A549 (cell line): Measurements from ENCODE around the gene PYGB. TPM values are rescaled to one million over a fixed set of nuclear protein-coding genes. Genes with fewer than 3 reads are reported as not detected.
"Not testable (repeated sequence)": the region's sequence is repeated elsewhere in the genome, so short reads cannot be mapped to it uniquely, and the experiment has no call there.

ENCODE experiments used
- ATAC-seq, 2 experiments: fragments of 200-7000 bp in 1 of 2; fragments of >200 bp in 1 of 2; cut with Nextera tagmentation in 1 of 2; cut with Tn5 transposase in 1 of 2; 3 replicates each; pipeline versions ENCODE4 v1.8.0 to v1.9.1; 2018 to 2020; ENCODE audit warnings: mild to moderate bottlenecking in 1 of 2, moderate library complexity in 1 of 2
- CTCF ChIA-PET: fragments of 300-600 bp; sonication (Branson Sonifier 250); formaldehyde crosslinking; extraction: SDS; loops from one replicate; lab custom pipeline; 2021; ENCODE audit warnings: antibody characterized with exemption, inconsistent platforms; lab: Yijun Ruan, JAX
- POLR2A ChIA-PET: fragments of 350-600 bp; formaldehyde crosslinking; extraction: SDS; loops from one replicate; lab custom pipeline; 2021; ENCODE audit warnings: antibody characterized with exemption, inconsistent platforms; lab: Yijun Ruan, JAX
- DNase-seq, 2 experiments: peaks; one replicate each; pipeline versions ENCODE4 v3.0.0 to v3.0.0-alpha.2; 2011 to 2016; ENCODE audit warnings: low read depth in 1 of 2, low spot score in 1 of 2
- FAIRE-seq: peaks from 2 replicates; lab custom pipeline; 2011; peaks lifted over from hg19 to GRCh38; lab: Jason Lieb, UNC
- H3K27ac ChIP-seq, 2 experiments: fragments of >200 bp; sonication (Bioruptor Twin); formaldehyde crosslinking; 3 replicates each; pipeline ENCODE4 v1.5.1; 2016 to 2017
- H3K4me1 ChIP-seq: fragments of >200 bp; sonication (Bioruptor Twin); formaldehyde crosslinking; 3 replicates; pipeline ENCODE4 v1.6.1; 2016
- H3K4me2 ChIP-seq: fragments of >200 bp; sonication (Bioruptor Twin); formaldehyde crosslinking; 3 replicates; pipeline ENCODE4 v1.6.1; 2016
- H3K4me3 ChIP-seq: fragments of >200 bp; sonication (Bioruptor Twin); formaldehyde crosslinking; 3 replicates; pipeline ENCODE4 v1.5.1; 2016
- H3K9me3 ChIP-seq: fragments of >200 bp; sonication (Bioruptor Twin); formaldehyde crosslinking; 3 replicates; pipeline ENCODE4 v1.6.1; 2016
- ATOH8 ChIP-seq: fragments of 250-450 bp; sonication (Bioruptor Pico); IDR thresholded peaks from 2 replicates; pipeline ENCODE4 v1.5.0; 2020; ENCODE audit warnings: low read depth, mild to moderate bottlenecking, moderate library complexity
- CBX2 ChIP-seq: fragments of 200-600 bp; sonication (generic); IDR thresholded peaks from 2 replicates; pipeline ENCODE4 v1.6.1; 2016; ENCODE audit warnings: low read depth, mild to moderate bottlenecking, borderline replicate concordance
- EHF ChIP-seq: fragments of 250-450 bp; sonication (Bioruptor Pico); IDR thresholded peaks from 2 replicates; pipeline ENCODE4 v1.5.0; 2020; ENCODE audit warnings: mild to moderate bottlenecking
- EP300 ChIP-seq, 2 experiments: fragments of >200 bp; sonication (Bioruptor Twin); formaldehyde crosslinking; IDR thresholded peaks; 2 replicates in 1 of 2; 3 replicates in 1 of 2; pipeline ENCODE4 v1.6.1; 2016 to 2017
- FOSB ChIP-seq: fragments of 250-450 bp; sonication (Bioruptor Pico); IDR thresholded peaks from 2 replicates; pipeline ENCODE4 v1.5.0; 2020; ENCODE audit warnings: mild to moderate bottlenecking, moderate library complexity
- FOXS1 ChIP-seq: fragments of 250-450 bp; sonication (Bioruptor Pico); IDR thresholded peaks from 2 replicates; pipeline ENCODE4 v1.5.0; 2020; ENCODE audit warnings: mild to moderate bottlenecking, moderate library complexity
- GATA3 ChIP-seq: IDR thresholded peaks from 2 replicates; pipeline ENCODE4 v1.6.1; 2012; ENCODE audit warnings: borderline replicate concordance
- HEYL ChIP-seq: fragments of 250-450 bp; sonication (Bioruptor Pico); IDR thresholded peaks from 2 replicates; pipeline ENCODE4 v1.8.0; 2021; ENCODE audit warnings: mild to moderate bottlenecking, moderate library complexity
- HMGXB4 ChIP-seq: fragments of 250-450 bp; sonication (Bioruptor Pico); IDR thresholded peaks from 2 replicates; pipeline ENCODE4 v1.5.0; 2021; ENCODE audit warnings: mild to moderate bottlenecking, moderate library complexity, borderline replicate concordance
- HOXA7 ChIP-seq: fragments of 250-450 bp; sonication (Bioruptor Pico); IDR thresholded peaks from 2 replicates; pipeline ENCODE4 v1.5.0; 2020; ENCODE audit warnings: mild to moderate bottlenecking, moderate library complexity
- HOXB13 ChIP-seq: fragments of 250-450 bp; sonication (Bioruptor Pico); IDR thresholded peaks from 2 replicates; pipeline ENCODE4 v1.5.0; 2020; ENCODE audit warnings: low read depth, mild to moderate bottlenecking, moderate library complexity
- HOXB5 ChIP-seq: fragments of 250-450 bp; sonication (Bioruptor Pico); IDR thresholded peaks from 2 replicates; pipeline ENCODE4 v1.5.0; 2020; ENCODE audit warnings: mild to moderate bottlenecking, moderate library complexity
- NFE2L2 ChIP-seq: fragments of 150-350 bp; conservative IDR thresholded peaks from 2 replicates; pipeline ENCODE4 v1.6.1; 2014; ENCODE audit warnings: low read length
- NPAS2 ChIP-seq: fragments of 250-450 bp; sonication (Bioruptor Pico); IDR thresholded peaks from 2 replicates; pipeline ENCODE4 v1.8.0; 2022; ENCODE audit warnings: mild to moderate bottlenecking, moderate library complexity, borderline replicate concordance
- PHF8 ChIP-seq: fragments of 200-600 bp; sonication (generic); IDR thresholded peaks from 2 replicates; pipeline ENCODE4 v1.6.1; 2016; ENCODE audit warnings: low read depth, mild to moderate bottlenecking, antibody characterized with exemption, moderate library complexity, borderline replicate concordance
- RNF2 ChIP-seq: fragments of 200-600 bp; sonication (generic); IDR thresholded peaks from 2 replicates; pipeline ENCODE4 v1.6.1; 2016; ENCODE audit warnings: low read depth, mild to moderate bottlenecking, antibody characterized with exemption, moderate library complexity, borderline replicate concordance
- SMC3 ChIP-seq: fragments of >200 bp; sonication (Bioruptor Twin); formaldehyde crosslinking; IDR thresholded peaks from 3 replicates; pipeline ENCODE4 v1.6.1; 2018; ENCODE audit warnings: inconsistent platforms
- USF2 ChIP-seq: fragments of 450-650 bp; IDR thresholded peaks from 2 replicates; pipeline ENCODE4 v1.6.1; 2014; ENCODE audit warnings: antibody characterized with exemption
- ZNF302 ChIP-seq: fragments of 250-450 bp; sonication (Bioruptor Pico); IDR thresholded peaks from 2 replicates; pipeline ENCODE4 v1.9.0; 2021; ENCODE audit warnings: inconsistent platforms, mild to moderate bottlenecking, moderate library complexity
- ZSCAN20 ChIP-seq: fragments of 250-450 bp; sonication (Bioruptor Pico); IDR thresholded peaks from 2 replicates; pipeline ENCODE4 v1.8.0; 2022; ENCODE audit warnings: mild to moderate bottlenecking, moderate library complexity
- WGBS: methylation state at CpG from one replicate; pipeline ENCODE4 v1.1.6; 2017; ENCODE audit errors: missing lambda C conversion rate; 5-methylcytosine and 5-hydroxymethylcytosine counted together
- polyA plus RNA-seq, 4 experiments: library from polyadenylated mRNA; depleted of rRNA in 3 of 4; stranded (reverse); fragments of >200 nt; fragmentation: RNase III in 1 of 4; extraction: RNeasy Plus Mini Kit Qiagen cat#74134 plus additional on column Dnase treatment in 1 of 4; gene quantifications; 2 replicates in 3 of 4; 3 replicates in 1 of 4; pipeline ENCODE4 v1.2.3, GENCODE V29; 2011 to 2017

PYGB gene
- polyA plus RNA-seq, 2 of the 4 experiments (the other 2 are of a cell fraction): 93.2 to 100 TPM

- H3K4me1 ChIP-seq: peaks cover 58% of the 10 kb centered on the region
- POLR2A ChIA-PET, H3K4me3 ChIP-seq, ATAC-seq: not testable (repeated sequence)
- FAIRE-seq: peak; percentile 72
- peak overlapping the region; percentile 95 to 97 for H3K27ac ChIP-seq
- CTCF ChIA-PET: interaction anchor here (1.3 kb wide), 1 partner anchor 45 kb away, joined by 5 read pairs; the partner anchor contains the start of gene ENTPD6
- TF ChIP-seq ATOH8 (CRISPR knock-in tag): peak; percentile 68; the same call in 1 of the 2 replicates
- peak; percentile 92; the same call in 1 of the 2 replicates for TF ChIP-seq HOXB13 (CRISPR knock-in tag)
- TF ChIP-seq FOSB (CRISPR knock-in tag): peak; percentile 75; the same call in 1 of the 2 replicates
- peak; percentile 94; the same call in 1 of the 2 replicates for TF ChIP-seq FOXS1 (CRISPR knock-in tag)
- peak; percentile 90; the same call in 1 of the 2 replicates for TF ChIP-seq HEYL
- TF ChIP-seq ZNF302 (CRISPR knock-in tag): peak; percentile 98
- peak; percentile 33; the same call in 1 of the 2 replicates for TF ChIP-seq NPAS2 (CRISPR knock-in tag)
- TF ChIP-seq HOXB5 (CRISPR knock-in tag): peak; percentile 81; the same call in 1 of the 2 replicates
- TF ChIP-seq ZSCAN20: peak; percentile 96
- peak; percentile 97 for TF ChIP-seq EHF (CRISPR knock-in tag)
- TF ChIP-seq, all 56 proteins: peak for 10; not testable (repeated sequence) for 46
- peaks cover 16% of the 10 kb centered on the region; the same call in 2 of the 3 replicates for H3K9me3 ChIP-seq
- DNase-seq, H3K4me2 ChIP-seq: not testable (repeated sequence)
- WGBS: 52% methylated on average over 9 of the region's 9 CpGs
Measured at GRCh38 chr20:25240851-25241658, 6.8 kb upstream of the PYGB start.

- not testable (repeated sequence) for H3K4me3 ChIP-seq, FAIRE-seq, ATAC-seq, DNase-seq, H3K4me2 ChIP-seq
- H3K27ac ChIP-seq: peak overlapping the region; percentile 95 to 97; a peak in 4 of 6 replicates
- peaks cover 58% of the 10 kb centered on the region for H3K4me1 ChIP-seq
- POLR2A ChIA-PET: interaction anchor here (1.1 kb wide), 1 partner anchor 9 kb away, joined by 3 read pairs; no protein-coding TSS in a partner anchor
- H3K9me3 ChIP-seq: peaks cover 16% of the 10 kb centered on the region; the same call in 2 of the 3 replicates
- CTCF ChIA-PET: interaction anchor here (1.5 to 11.8 kb wide), 2 partner anchors 17 to 158 kb away, joined by 4 to 300 read pairs; no protein-coding TSS in a partner anchor
- WGBS: 32% methylated on average over 3 of the region's 4 CpGs
Measured at GRCh38 chr20:25241659-25241955, 6.3 kb upstream of the PYGB start.

GRCh38 chr20:25242231-25242630 is 5.7 kb upstream of the PYGB start:
- POLR2A ChIA-PET: interaction anchor here (1.1 kb wide), 1 partner anchor 9 kb away, joined by 3 read pairs; no protein-coding TSS in a partner anchor
- TF ChIP-seq USF2: no peak
- no peak for TF ChIP-seq HMGXB4 (CRISPR knock-in tag)
- TF ChIP-seq ATOH8 (CRISPR knock-in tag): no peak
- TF ChIP-seq NFE2L2: no peak
- no peak for TF ChIP-seq GATA3
- TF ChIP-seq SMC3: no peak
- no peak for TF ChIP-seq EP300 (IDR thresholded peaks at IDR 0.05)
- no peak for TF ChIP-seq HOXA7
- TF ChIP-seq PHF8: no peak
- no peak for TF ChIP-seq FOXS1 (CRISPR knock-in tag)
- TF ChIP-seq CBX2: no peak
- no peak for TF ChIP-seq RNF2

More at GRCh38 chr20:25242231-25242630, 5.7 kb upstream of the PYGB start:
- CTCF ChIA-PET: interaction anchor here (1.4 to 11.8 kb wide), 4 partner anchors 17 to 248 kb away, joined by 3 to 300 read pairs (median 5); no protein-coding TSS in a partner anchor
- DNase-seq (no peak), FAIRE-seq (no peak), ATAC-seq (no peak)
- Histone ChIP-seq H3K4me3 (no peak overlapping the region), H3K4me2 (no peak overlapping the region), H3K4me1 (peaks cover 56% of the 10 kb centered on the region), H3K9me3 (peaks cover 16% of the 10 kb centered on the region; the same call in 2 of the 3 replicates), H3K27ac (peak overlapping the region; percentile 56 to 97; a peak in 5 of 6 replicates)
- 90% methylated on average over 10 of the region's 10 CpGs for WGBS
